ENCODE results near the gene CD84. TPM values are rescaled to one million over a fixed set of nuclear protein-coding genes. Genes with fewer than 3 reads are reported as not detected.

The CD84 gene
- total and polyA plus RNA-seq, 11 donors = 0.49 to 36.2 (median 1.4) TPM

DNA sequence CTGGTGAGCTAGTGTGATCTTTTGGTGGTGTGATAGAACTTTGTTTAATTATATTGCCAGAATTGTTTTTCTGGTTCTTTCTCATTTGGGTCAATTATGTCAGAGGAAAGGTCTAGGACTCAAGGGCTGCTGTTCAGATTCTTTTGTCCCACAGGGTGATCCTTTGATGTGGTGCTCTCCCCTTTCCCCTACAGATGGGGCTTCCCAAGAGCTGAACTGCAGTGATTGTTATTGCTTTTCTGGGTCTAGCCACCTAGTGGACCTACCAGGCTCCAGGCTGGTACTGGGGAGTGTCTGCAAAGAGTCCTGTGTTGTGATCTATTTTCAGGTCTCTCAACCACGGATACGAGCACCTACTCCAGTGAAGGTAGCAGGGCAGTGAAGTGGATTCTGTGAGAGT is 25.9 kb upstream of the CD84 start:
- Histone ChIP-seq H3K4me3 (no peak overlapping the region), H3K36me3 (no peaks in the 10 kb centered on the region), H3K27ac (no peak overlapping the region), H3K27me3 (peaks cover 0 to 3% (median 0%) of the 10 kb centered on the region in 9 donors), H3K9me3 (peaks cover 0 to 39% (median 15%) of the 10 kb centered on the region in 12 donors), H3K4me1 (peaks cover 0 to 13% (median 0%) of the 10 kb centered on the region in 12 donors)
- WGBS, 4 donors = 70 to 85% (median 74%) methylated on average over 2 of the region's 2 CpGs
- TF ChIP-seq CTCF (IDR thresholded peaks at IDR 0.05) = no peak
- TF ChIP-seq POLR2A (IDR thresholded peaks at IDR 0.05) = no peak
- intact Hi-C loops (cut with DNase I) = loop anchor here in 3 of 10 donors (5.0 kb wide), 2 partner anchors 173 to 178 kb away; no protein-coding TSS in a partner anchor
- DNase-seq (no peak), ATAC-seq (no peak)

DNA sequence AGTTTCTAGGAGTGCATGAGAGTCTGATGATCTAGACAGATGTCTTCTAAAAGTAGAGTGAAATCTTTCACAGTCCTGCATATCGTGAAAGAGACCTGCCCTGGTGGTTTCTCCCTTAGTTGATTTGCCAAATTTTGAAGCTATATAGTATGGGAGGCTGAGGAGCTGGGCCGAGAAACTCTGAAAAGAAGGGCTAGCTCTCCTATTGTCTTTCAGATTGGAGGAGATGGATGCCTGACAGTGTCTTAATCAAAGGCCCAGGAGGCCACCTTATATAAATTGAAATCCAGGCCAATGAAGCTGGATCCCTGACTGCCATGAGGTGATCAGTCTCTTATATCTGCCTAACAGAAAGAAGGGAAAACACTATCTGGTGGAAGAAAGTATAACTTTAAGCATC is 18.4 kb upstream of the CD84 start:
- no peaks in the 10 kb centered on the region for H3K4me1 ChIP-seq
- H3K4me3 ChIP-seq = no peak overlapping the region
- ATAC-seq (no peak), DNase-seq (no peak)
- peaks cover 0 to 31% (median 14%) of the 10 kb centered on the region in 12 donors for H3K9me3 ChIP-seq
- TF ChIP-seq POLR2A (IDR thresholded peaks at IDR 0.05) (no peak), CTCF (IDR thresholded peaks at IDR 0.05) (no peak)
- H3K27me3 ChIP-seq = no peaks in the 10 kb centered on the region
- intact Hi-C loops (cut with DNase I) = no loop called here
- no peaks in the 10 kb centered on the region for H3K36me3 ChIP-seq
- H3K27ac ChIP-seq = no peak overlapping the region
- 62 to 83% (median 81%) methylated on average over 2 of the region's 2 CpGs for WGBS, 4 donors

DNA sequence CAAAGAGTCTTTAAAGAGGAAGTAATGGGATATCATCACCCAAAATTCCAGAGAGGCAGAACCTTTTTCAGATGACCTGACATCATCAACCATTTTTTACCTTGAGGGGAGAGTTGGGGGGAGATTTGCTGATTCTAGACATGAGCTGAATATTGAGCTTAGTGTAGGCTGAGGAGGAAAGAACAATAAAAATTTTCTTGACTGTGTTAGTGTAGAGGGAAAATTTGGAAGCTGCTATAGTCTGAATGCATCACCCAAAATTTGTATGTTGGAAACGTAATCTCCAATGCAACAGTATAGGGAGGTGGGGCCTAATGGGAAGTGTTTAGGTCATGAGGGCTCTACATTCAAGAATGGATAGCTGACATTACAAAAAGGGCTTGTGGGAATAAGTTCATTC is 17.8 kb upstream of the CD84 start:
- no peaks in the 10 kb centered on the region for H3K36me3 ChIP-seq
- H3K4me3 ChIP-seq = no peak overlapping the region
- ATAC-seq = no peak
- intact Hi-C loops (cut with DNase I) = no loop called here
- 86 to 100% (median 89%) methylated on average over 1 of the region's 1 CpG for WGBS, 4 donors
- peaks cover 0 to 29% (median 14%) of the 10 kb centered on the region in 12 donors for H3K9me3 ChIP-seq
- H3K27ac ChIP-seq = no peak overlapping the region
- no peak for TF ChIP-seq POLR2A (IDR thresholded peaks at IDR 0.05)
- TF ChIP-seq CTCF (IDR thresholded peaks at IDR 0.05) = no peak
- no peak for DNase-seq
- no peaks in the 10 kb centered on the region for H3K27me3 ChIP-seq
- H3K4me1 ChIP-seq = no peaks in the 10 kb centered on the region

- no peaks in the 10 kb centered on the region for H3K36me3 ChIP-seq
- H3K27ac ChIP-seq = no peak overlapping the region
- H3K4me1 ChIP-seq = peaks cover 0 to 7% (median 0%) of the 10 kb centered on the region in 12 donors
- peaks cover 0 to 13% (median 6%) of the 10 kb centered on the region in 12 donors for H3K9me3 ChIP-seq
- DNase-seq = no peak
- no peaks in the 10 kb centered on the region for H3K27me3 ChIP-seq
- intact Hi-C loops (cut with DNase I) = no loop called here
- no peak overlapping the region for H3K4me3 ChIP-seq
- 80 to 92% (median 85%) methylated on average over 1 of the region's 1 CpG for WGBS, 4 donors
- no peak for ATAC-seq
- TF ChIP-seq CTCF (IDR thresholded peaks at IDR 0.05) = no peak
- TF ChIP-seq POLR2A (IDR thresholded peaks at IDR 0.05) = no peak
Observed at GRCh38 chr1:160590488-160590887, 11.2 kb upstream of the CD84 start.

All from heart left ventricle (tissue), 16 donors.